ENCODE measurements around the gene CDHR3. TPM values are rescaled to one million over a fixed set of nuclear protein-coding genes. Genes with fewer than 3 reads are reported as not detected.

The CDHR3 gene
- total and polyA plus RNA-seq, 2 donors (not counting 3 experiments of a cell fraction or from before 2014, with no cell fraction given), result 0.46 to 2.3 TPM

- no peak overlapping the region for H3K4me2 ChIP-seq (ENCODE audit: insufficient read depth, low read length)
- H4K20me1 ChIP-seq (replicated peaks; ENCODE audit: control insufficient read depth, extremely low read depth, insufficient read depth, low read length), result no peaks in the 10 kb centered on the region
- ChIA-PET CTCF (interaction anchor here (0.9 to 3.1 kb wide), 9 partner anchors 8 to 403 kb away, joined by 3 to 25 read pairs (median 4); no protein-coding TSS in a partner anchor), POLR2A (interaction anchor here (0.6 kb wide), 1 partner anchor 16 kb away, joined by 3 read pairs; no protein-coding TSS in a partner anchor)
- intact Hi-C loops (cut with micrococcal nuclease), result no loop called here
- H3K27me3 ChIP-seq (ENCODE audit: control insufficient read depth in 2 of 2, insufficient read depth in 2 of 2, low read length in 2 of 2), result peaks cover 16 to 21% of the 10 kb centered on the region in 2 experiments
- BruUV-seq (replicated peaks), result no TSS peak
- dilution Hi-C loops (cut with MboI; ENCODE audit: extremely low pct_ligation_motif_present, low sequenced_read_pairs), result loop anchor here (25.0 kb wide), 1 partner anchor 112 kb away; no protein-coding TSS in a partner anchor
- FAIRE-seq (no peak), DNase-seq (ENCODE audit: low read depth, low spot score) (no peak)
- H3K9me1 ChIP-seq (replicated peaks; ENCODE audit: control insufficient read depth, extremely low read depth, insufficient read depth, low read length), result no peaks in the 10 kb centered on the region
- H3K79me2 ChIP-seq (ENCODE audit: control insufficient read depth, insufficient read depth, low read length), result no peaks in the 10 kb centered on the region
- no peak for TF ChIP-seq EZH2 (IDR thresholded peaks at IDR 0.05; ENCODE audit: borderline replicate concordance, low read depth, low read length, severe bottlenecking)
- no peak for TF ChIP-seq FOS (IDR thresholded peaks at IDR 0.05; ENCODE audit: borderline replicate concordance, insufficient read depth, low read length)
- TF ChIP-seq MAX (IDR thresholded peaks at IDR 0.05; ENCODE audit: insufficient read depth, insufficient read length), result no peak
- no peak overlapping the region for H2AFZ ChIP-seq (ENCODE audit: low read depth, low read length)
- no peaks in the 10 kb centered on the region for H3K9me3 ChIP-seq (replicated peaks; ENCODE audit: control insufficient read depth, insufficient read depth, low read length)
- no peaks in the 10 kb centered on the region for H3K4me1 ChIP-seq (ENCODE audit: control insufficient read depth, extremely low read depth, insufficient read depth, low read length)
- H3K27ac ChIP-seq (ENCODE audit: insufficient read depth, low read depth, low read length), result no peak overlapping the region
- no peaks in the 10 kb centered on the region for H3K36me3 ChIP-seq (ENCODE audit: control insufficient read depth in 2 of 2, extremely low read depth in 1 of 2, insufficient read depth in 2 of 2, low read length in 2 of 2)
- H3K4me3 ChIP-seq (replicated peaks in 1 of 3; ENCODE audit: insufficient read depth in 1 of 3, low read depth in 1 of 3, low read length in 3 of 3), result no peak overlapping the region
- H3K9ac ChIP-seq (replicated peaks; ENCODE audit: extremely low read depth, insufficient read depth, low read length), result no peak overlapping the region
Observed at GRCh38 chr7:106050002-106050745, 87.1 kb downstream of the CDHR3 start.

GRCh38 chr7:106050746-106051117 is 87.7 kb downstream of the CDHR3 start:
- CTCF ChIA-PET, result interaction anchor here (0.9 to 3.1 kb wide), 9 partner anchors 8 to 403 kb away, joined by 3 to 25 read pairs (median 4); no protein-coding TSS in a partner anchor
- TF ChIP-seq GATA2 (IDR thresholded peaks at IDR 0.05; ENCODE audit: insufficient read depth, insufficient read length, low read depth, low read length), result no peak
- TF ChIP-seq CTCF (IDR thresholded peaks at IDR 0.05; ENCODE audit: extremely low read depth in 1 of 2, insufficient read depth in 1 of 2, low read depth in 1 of 2, low read length in 2 of 2), result no peak
- no peak for TF ChIP-seq MYC (IDR thresholded peaks at IDR 0.05; ENCODE audit: low read depth, low read length)
- no peak for TF ChIP-seq EZH2 (IDR thresholded peaks at IDR 0.05; ENCODE audit: borderline replicate concordance, low read depth, low read length, severe bottlenecking)
- Histone ChIP-seq H3K9me1 (replicated peaks; ENCODE audit: control insufficient read depth, extremely low read depth, insufficient read depth, low read length) (no peaks in the 10 kb centered on the region), H3K79me2 (ENCODE audit: control insufficient read depth, insufficient read depth, low read length) (no peaks in the 10 kb centered on the region), H2AFZ (ENCODE audit: low read depth, low read length) (no peak overlapping the region), H4K20me1 (replicated peaks; ENCODE audit: control insufficient read depth, extremely low read depth, insufficient read depth, low read length) (no peaks in the 10 kb centered on the region), H3K9ac (replicated peaks; ENCODE audit: extremely low read depth, insufficient read depth, low read length) (no peak overlapping the region), H3K27ac (ENCODE audit: insufficient read depth, low read depth, low read length) (no peak overlapping the region), H3K4me2 (ENCODE audit: insufficient read depth, low read length) (no peak overlapping the region), H3K9me3 (replicated peaks; ENCODE audit: control insufficient read depth, insufficient read depth, low read length) (no peaks in the 10 kb centered on the region), H3K4me3 (replicated peaks in 1 of 3; ENCODE audit: insufficient read depth in 1 of 3, low read depth in 1 of 3, low read length in 3 of 3) (no peak overlapping the region), H3K4me1 (ENCODE audit: control insufficient read depth, extremely low read depth, insufficient read depth, low read length) (no peaks in the 10 kb centered on the region), H3K36me3 (ENCODE audit: control insufficient read depth in 2 of 2, extremely low read depth in 1 of 2, insufficient read depth in 2 of 2, low read length in 2 of 2) (no peaks in the 10 kb centered on the region), H3K27me3 (ENCODE audit: control insufficient read depth in 2 of 2, insufficient read depth in 2 of 2, low read length in 2 of 2) (peaks cover 15 to 21% of the 10 kb centered on the region in 2 experiments)
- DNase-seq (ENCODE audit: low read depth, low spot score) (peak; percentile 65), FAIRE-seq (peak; percentile 81)
- POLR2A ChIA-PET, result interaction anchor here (0.6 kb wide), 1 partner anchor 15 kb away, joined by 3 read pairs; no protein-coding TSS in a partner anchor
- intact Hi-C loops (cut with micrococcal nuclease), result no loop called here
- no TSS peak for BruUV-seq (replicated peaks)
- dilution Hi-C loops (cut with MboI; ENCODE audit: extremely low pct_ligation_motif_present, low sequenced_read_pairs), result loop anchor here (25.0 kb wide), 1 partner anchor 112 kb away; no protein-coding TSS in a partner anchor

Measured in endothelial cell of umbilical vein (primary cell).